Osteoblast (primary cell): ENCODE results near the gene PRPF8. TPM values are rescaled to one million over a fixed set of nuclear protein-coding genes. Genes with fewer than 3 reads are reported as not detected.

Experiments
- DNase-seq: peaks from one replicate; pipeline ENCODE4 v3.0.0; 2011; ENCODE audit warnings: low spot score, mixed read lengths; ENCODE audit not compliant: insufficient read length; ENCODE audit errors: missing footprints
- H2AFZ ChIP-seq: 2 replicates; pipeline ENCODE4 v1.6.0; 2011; ENCODE audit warnings: mild to moderate bottlenecking, low read length
- H3K27ac ChIP-seq: 2 replicates; pipeline ENCODE4 v1.5.1; 2011; ENCODE audit warnings: mild to moderate bottlenecking, low read depth, low read length, moderate library complexity
- H3K27me3 ChIP-seq: 2 replicates; pipeline ENCODE4 v1.6.0; 2012; ENCODE audit warnings: mild to moderate bottlenecking, control low read depth, inconsistent platforms, low read length, moderate library complexity; ENCODE audit not compliant: insufficient read depth
- H3K36me3 ChIP-seq: 2 replicates; pipeline ENCODE4 v1.5.1; 2011; ENCODE audit warnings: mild to moderate bottlenecking, low read length, control low read depth, moderate library complexity; ENCODE audit not compliant: insufficient read depth
- H3K4me1 ChIP-seq: 2 replicates; pipeline ENCODE4 v1.5.1; 2011; ENCODE audit warnings: mild to moderate bottlenecking, low read length, control low read depth, moderate library complexity; ENCODE audit not compliant: insufficient read depth
- H3K4me2 ChIP-seq: 2 replicates; pipeline ENCODE4 v1.6.0; 2011; ENCODE audit warnings: mild to moderate bottlenecking, low read length; ENCODE audit not compliant: insufficient read depth
- H3K4me3 ChIP-seq: fragments of 200-600 bp; sonication (generic); 3 replicates; pipeline ENCODE4 v1.5.1; 2012; ENCODE audit warnings: mild to moderate bottlenecking, low read length, inconsistent platforms; ENCODE audit not compliant: insufficient read depth
- H3K79me2 ChIP-seq: 2 replicates; pipeline ENCODE4 v1.6.0; 2012; ENCODE audit warnings: mild to moderate bottlenecking, low read length, control low read depth, inconsistent platforms; ENCODE audit not compliant: insufficient read depth
- H3K9me3 ChIP-seq: 2 replicates; pipeline ENCODE4 v1.5.1; 2011; ENCODE audit warnings: low read depth, low read length, control low read depth
- H4K20me1 ChIP-seq: 2 replicates; pipeline ENCODE4 v1.6.0; 2012; ENCODE audit warnings: mild to moderate bottlenecking, low read length, control low read depth; ENCODE audit not compliant: insufficient read depth
- CTCF ChIP-seq: IDR thresholded peaks from 2 replicates; pipeline ENCODE4 v1.5.1; 2011; ENCODE audit warnings: mild to moderate bottlenecking, low read depth, low read length, moderate library complexity; ENCODE audit errors: extremely low read depth
- total RNA-seq: library from RNA; depleted of rRNA; stranded (reverse); fragments of >200 nt; gene quantifications from 2 replicates; pipeline ENCODE4 v1.2.3, GENCODE V29; 2012

Gene PRPF8
- total RNA-seq, 1 donor = 107 TPM

- H2AFZ ChIP-seq = peak overlapping the region; percentile 35
- H3K36me3 ChIP-seq = peaks cover 8% of the 10 kb centered on the region
Observed at GRCh38 chr17:1718362-1719165, 33.9 kb upstream of the PRPF8 start.

GRCh38 chr17:1716912-1717695 lies 32.4 kb upstream of the PRPF8 start:
- Histone ChIP-seq H3K9me3 (no peaks in the 10 kb centered on the region), H3K27ac (peak overlapping the region; percentile 98), H3K36me3 (peaks cover 23% of the 10 kb centered on the region), H3K4me3 (peak overlapping the region; percentile 77), H3K4me2 (peak overlapping the region; percentile 88), H4K20me1 (peaks cover 31% of the 10 kb centered on the region), H3K4me1 (peaks cover 37% of the 10 kb centered on the region), H3K27me3 (no peaks in the 10 kb centered on the region), H3K79me2 (peaks cover 36% of the 10 kb centered on the region), H2AFZ (peak overlapping the region; percentile 66)
- DNase-seq = peak; percentile 99
- TF ChIP-seq CTCF = no peak

More at GRCh38 chr17:1718362-1719165, 33.9 kb upstream of the PRPF8 start:
- Histone ChIP-seq H3K4me3 (no peak overlapping the region), H3K79me2 (peaks cover 22% of the 10 kb centered on the region), H3K27ac (peak overlapping the region; percentile 98), H4K20me1 (peaks cover 16% of the 10 kb centered on the region), H3K4me2 (no peak overlapping the region), H3K27me3 (no peaks in the 10 kb centered on the region), H3K4me1 (peaks cover 27% of the 10 kb centered on the region), H3K9me3 (no peaks in the 10 kb centered on the region)
- no peak for TF ChIP-seq CTCF
- DNase-seq = peak; percentile 51

GRCh38 chr17:1716076-1716911 lies 31.6 kb upstream of the PRPF8 start:
- H3K79me2 ChIP-seq = peaks cover 42% of the 10 kb centered on the region
- H3K4me1 ChIP-seq = peaks cover 45% of the 10 kb centered on the region
- TF ChIP-seq CTCF = peak; percentile 23
- peak overlapping the region; percentile 43 for H2AFZ ChIP-seq
- H3K36me3 ChIP-seq = peaks cover 30% of the 10 kb centered on the region
- H4K20me1 ChIP-seq = peaks cover 39% of the 10 kb centered on the region
- no peaks in the 10 kb centered on the region for H3K27me3 ChIP-seq
- H3K27ac ChIP-seq = peak overlapping the region; percentile 98
- H3K4me3 ChIP-seq = peak overlapping the region; percentile 93
- peak; percentile 99 for DNase-seq
- peak overlapping the region; percentile 88 for H3K4me2 ChIP-seq
- no peaks in the 10 kb centered on the region for H3K9me3 ChIP-seq
